DMS53 treated with DMSO at 0.1 percent for 48 hours (cell line): Measurements from ENCODE around the gene NHEJ1.

Experiments
- DNase-seq: peaks from one replicate; lab custom pipeline; 2025; ENCODE audit not compliant: unreplicated experiment; lab: John Stamatoyannopoulos, UW

Gene NHEJ1

DNA sequence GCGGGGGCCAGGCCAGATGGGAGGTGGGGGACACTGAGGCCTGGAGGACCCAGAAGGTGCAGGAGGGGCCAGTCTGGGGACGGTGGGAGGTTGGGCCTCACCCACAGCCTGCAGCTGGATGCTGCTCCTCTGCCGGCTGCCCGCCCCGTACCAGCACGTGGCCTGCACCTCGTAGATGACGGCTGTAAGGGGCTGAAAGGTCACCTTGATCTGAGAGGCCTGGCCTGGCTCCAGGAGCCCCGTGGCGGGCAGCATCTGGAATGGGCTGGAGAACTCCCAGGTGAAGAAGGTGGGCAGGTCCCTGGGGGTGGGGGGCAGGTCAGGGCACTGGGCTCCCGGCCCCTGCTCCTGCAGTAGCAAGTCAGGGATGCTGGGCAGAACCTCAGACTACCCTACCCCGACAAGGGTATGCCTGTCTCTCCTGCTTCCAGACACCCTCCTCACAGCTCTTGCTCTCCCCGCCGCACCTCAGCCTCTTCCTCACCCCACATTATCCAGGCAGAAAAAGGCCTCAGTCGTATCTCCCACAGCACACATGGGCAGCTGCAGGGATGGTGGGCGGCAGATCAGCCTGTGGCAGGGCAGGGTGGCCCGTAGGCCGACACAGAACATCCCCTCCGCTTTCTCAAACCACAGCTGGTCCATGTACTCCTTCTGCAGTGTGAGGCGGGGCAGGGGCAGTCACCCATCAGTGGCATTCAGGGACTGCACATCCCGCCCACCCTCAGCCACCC is 129.4 kb downstream of the NHEJ1 start:
- no peak for DNase-seq

DNA sequence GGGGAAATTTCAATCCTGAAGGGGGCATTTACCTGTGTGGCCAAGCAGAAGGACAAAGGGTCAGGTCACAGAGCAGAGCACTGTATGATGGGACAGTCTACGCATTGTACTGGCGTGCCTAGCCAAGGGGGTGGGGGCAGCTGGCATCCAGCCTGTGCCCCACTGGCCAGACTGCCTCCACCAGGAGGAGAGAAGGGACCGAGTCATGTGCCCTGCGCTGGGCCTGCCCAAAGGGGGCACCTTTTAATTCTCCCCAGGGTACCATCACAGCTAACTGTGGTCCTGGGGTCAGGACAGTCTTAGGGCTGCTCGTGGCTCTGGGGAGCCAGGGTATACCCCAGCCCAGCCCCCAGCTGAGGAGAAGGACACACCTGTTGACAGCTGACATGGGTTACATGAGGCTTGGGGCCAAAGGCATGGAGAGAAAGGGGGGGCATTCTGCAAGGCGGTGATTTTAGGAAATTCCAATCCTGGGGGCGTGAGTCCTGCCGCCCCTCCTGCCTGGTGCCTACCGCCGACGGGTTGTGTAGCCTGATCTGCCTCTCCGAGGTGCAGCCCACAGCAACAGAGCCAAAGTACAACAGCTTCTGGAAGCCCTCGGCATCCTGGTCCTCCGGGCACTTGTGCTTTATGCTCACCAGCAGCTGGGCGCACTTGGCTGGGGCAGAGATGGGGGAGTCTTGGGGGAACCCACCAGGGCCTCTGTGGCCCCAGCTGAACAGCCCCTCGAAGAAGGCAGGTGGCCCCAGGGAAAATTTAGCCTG is 130.3 kb downstream of the NHEJ1 start:
- no peak for DNase-seq

DNA sequence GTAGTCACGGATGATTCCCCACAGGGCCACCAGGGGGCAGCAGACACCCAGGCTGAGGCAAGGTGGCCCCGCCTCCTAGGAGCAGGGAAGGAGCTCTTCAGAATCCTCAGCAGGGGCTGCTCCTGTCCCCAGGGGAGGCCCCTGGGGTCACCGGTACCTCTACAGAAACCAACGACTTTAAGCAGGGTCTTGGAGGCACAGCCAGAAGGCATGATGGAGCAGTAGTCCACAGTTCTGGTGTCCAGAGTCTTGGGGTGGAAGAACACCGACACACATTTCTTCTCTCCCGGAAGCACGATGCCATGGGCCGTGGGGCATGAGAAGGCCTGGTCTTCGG is 130.8 kb downstream of the NHEJ1 start:
- DNase-seq: peak; percentile 59

DNA sequence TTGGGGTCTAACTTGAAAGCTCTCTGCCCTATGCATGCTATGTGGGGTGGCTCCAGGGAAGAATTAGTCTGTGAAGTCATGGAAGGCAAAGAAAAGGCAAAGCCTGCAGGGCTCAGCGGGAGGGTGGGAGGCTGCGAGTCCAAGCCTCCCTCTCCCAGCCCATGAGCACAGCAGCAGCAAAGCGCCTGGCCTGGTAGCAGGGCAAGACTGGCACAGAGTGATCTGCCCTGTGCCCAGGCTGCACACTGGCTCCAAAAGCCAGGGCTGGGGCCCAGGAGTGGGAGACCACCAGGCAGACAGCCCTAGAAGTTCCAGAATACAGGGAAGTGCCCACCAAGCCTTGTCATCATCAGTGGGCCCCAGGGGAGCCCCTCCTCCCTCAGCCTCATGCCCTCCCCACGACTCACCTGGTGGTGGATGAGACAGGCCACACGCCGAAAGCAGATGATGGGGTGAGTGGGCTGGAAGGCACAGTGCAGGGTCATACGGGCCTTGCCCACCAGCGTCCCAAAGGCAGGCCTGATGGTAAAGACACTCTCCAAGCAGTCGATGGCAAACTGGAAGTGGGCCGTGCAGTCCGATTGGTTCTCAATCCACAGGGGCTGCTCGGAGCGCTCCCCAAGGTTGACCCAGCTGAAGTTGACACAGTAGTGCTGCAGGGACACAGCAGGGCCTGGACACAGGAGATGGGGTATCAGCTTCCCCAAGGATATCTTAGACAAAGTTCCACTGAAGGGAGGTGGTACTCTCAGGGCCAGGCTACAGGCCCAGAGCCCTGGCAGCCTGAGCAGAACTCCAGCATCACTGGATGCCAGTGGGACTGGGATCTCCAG is 131.4 kb downstream of the NHEJ1 start:
- DNase-seq: no peak

DNA sequence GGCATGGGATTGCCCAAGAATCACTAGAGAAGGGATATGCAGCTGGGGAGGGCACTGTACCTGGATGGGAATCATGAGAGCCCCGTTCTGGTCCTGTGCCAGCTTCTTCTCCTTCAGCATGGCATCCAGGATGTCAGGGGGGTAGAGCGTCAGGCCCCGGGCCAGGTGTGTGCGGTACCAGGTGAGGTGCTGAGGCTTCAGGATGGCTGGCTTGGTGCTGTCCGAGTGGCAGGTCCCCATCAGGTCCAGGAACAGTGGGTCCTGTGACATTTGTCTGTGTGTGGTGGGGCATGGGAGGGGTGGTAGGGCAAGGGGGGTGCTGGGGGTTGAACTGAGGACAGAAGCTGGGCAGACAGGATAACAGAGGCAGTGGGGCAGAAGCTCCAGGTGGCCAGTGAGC is 132.5 kb downstream of the NHEJ1 start:
- DNase-seq: no peak

DNA sequence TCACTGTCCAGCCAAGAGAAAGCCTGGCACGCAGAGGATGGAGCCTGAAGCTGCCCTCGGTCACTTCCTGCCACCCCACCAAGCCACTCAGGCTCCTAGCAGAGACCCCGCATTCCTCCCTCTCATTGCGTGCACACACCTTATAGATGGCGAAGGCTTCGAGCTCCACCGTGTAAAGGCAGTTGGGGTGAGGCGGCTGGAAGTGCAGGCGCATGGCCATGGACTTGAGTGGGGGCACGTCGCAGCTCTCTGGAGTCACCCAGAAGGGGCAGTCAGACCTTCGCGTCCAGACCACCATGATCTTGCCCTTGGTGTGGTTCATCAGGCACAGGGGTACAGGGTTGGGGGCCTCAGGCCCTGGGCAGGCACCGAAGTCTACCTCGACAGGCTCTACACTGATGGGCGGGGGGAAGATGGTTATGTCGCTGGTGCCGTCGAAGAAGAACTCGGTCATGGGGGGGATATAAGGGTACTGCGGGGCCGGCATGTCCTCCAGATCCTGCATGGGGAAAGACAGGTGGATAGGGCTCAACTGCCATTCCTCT is 133.0 kb downstream of the NHEJ1 start:
- DNase-seq: no peak

DNA sequence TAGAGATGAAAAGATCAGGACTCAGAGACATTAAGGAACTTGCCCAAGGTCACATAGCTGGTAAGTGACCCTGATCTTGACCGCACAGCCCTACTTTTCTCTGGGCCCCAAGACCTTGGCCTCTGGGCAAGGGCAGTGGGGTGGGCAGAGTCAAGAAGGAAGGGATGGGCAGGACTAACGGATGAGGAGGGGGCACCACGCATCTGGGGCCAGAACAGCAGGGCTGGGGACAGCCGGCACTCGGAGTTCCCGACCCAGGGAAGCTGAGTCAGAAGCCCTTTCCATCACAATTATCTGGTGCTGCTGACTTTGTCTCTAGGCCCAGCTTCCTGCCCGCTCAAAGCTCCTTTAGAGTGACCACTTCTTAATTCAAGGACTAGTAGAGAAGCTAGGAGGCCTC is 133.7 kb downstream of the NHEJ1 start:
- DNase-seq: no peak

DNA sequence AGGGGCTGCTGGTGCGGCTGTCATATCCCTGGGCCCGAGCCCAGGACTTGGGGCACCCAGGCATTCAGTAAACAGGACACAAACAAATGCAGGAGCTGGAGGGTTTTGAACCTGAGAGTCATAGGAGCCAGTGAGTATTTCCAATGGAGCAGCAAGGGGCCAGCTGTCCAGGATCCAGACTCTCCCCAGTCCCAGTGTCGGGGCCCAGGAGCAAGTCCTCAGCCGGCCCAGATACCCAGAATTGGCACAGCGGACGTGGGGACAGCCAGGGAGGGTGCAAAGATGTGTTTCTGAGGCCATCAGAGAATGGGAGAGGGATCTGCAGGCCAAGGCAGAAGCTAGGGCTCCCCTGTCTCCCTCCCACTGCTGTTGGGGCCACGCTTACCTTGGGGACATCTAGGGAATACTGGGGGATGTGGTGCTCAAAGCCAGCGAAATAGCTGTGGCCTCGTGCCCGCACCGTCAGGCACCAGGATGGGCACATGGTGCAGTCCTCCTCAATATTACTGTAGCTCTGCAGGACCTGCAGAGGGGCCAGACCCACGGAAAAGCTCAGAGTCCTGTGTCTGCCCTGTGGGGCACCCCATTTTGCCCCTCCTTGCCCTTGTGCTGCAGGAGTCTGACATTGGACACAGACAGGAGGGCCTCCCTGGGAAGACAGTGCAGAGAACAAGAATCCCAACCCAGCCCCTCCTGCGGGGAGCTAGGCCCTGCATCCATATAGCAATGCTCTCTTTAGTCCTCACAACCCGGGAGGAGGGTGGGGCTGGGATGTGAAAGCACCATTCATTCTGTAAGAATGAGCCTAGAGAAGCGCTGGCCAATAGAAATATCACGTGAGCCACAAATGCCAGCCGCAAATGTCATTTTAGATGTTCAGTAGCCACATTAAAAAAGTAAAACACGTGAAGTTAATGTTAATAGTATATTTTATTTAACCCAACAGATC is 134.7 kb downstream of the NHEJ1 start:
- no peak for DNase-seq
